NCI-H187 treated with DMSO at 0.1 percent for 48 hours (cell line): ENCODE measurements around the gene ALK.

Experiments
- DNase-seq: peaks from one replicate; lab custom pipeline; 2025; lab: John Stamatoyannopoulos, UW

Gene ALK

DNA sequence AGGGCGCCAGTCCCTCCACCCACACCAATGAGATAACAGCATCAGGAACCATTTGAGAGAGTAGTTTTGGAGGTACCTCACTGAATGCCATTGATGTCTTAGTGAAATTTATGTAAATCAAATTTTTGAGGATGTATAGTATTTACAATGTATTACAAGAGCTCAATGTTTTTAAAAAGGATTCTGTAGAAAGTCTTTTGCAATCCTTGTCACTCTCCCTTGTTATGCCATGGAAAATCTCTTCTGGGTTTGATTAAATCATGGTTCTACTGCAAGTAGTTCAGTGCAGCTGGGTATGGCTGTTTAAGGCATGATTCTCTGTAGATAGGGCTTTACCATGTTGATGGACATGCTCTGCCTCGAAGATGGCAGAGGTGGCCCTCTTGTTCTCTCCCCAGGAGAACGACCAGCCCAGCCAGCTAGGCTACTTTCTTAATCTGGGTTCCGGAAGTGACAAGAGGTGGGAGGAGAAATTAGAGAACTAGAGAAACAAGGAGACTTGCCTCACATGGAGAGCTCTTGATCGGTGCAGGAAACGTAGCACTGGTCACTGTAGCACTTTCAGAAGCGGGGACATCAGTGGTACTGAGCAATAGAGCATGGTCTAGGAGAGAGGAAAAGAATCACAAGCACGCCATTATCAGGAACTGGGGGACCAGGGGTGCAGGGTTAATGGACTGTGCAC lies 603.4 kb downstream of the ALK start:
- no peak for DNase-seq

DNA sequence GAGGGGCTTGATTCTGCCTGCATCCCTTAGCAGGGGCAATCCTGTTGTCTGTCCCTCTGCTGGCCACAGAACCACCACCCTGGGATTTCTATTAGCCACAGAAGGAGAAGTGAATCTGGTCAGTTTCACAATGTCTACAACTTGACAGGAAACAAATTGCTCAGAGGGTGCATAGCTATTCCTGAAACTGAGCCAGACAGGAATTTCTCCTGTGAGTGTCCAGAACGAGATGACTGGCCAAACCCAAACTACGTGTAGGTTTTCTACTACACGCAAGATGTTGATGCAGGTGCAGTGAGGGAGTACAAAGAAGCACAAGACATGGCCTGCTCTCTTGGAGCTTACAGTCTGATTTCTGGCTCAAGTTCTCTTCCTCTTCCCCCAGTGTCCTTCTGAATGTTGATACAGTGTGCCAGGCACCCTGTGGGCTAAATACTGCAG lies 604.3 kb downstream of the ALK start:
- DNase-seq = no peak

- DNase-seq = no peak
Measured at GRCh38 chr2:29314816-29315571, 606.4 kb downstream of the ALK start.

DNA sequence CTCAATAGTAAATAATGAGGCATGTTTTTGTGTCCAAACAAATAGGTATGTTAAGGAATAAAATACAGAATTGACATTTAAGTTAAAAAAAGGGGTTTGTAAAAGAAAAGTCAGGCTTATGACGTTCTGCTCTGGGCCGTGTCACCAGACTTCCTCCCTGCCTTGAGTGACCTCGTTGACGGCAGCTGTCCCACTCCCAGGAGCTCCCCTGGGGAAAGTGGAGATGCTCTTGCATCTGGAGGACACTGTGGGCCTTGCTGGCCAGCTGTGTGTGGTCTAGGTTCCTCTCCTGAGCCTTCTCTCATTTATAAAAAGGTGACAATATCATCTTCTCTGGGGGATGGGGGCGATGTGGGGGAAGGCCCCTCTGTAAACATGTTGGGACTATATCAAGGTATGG lies 609.9 kb downstream of the ALK start:
- no peak for DNase-seq

GRCh38 chr2:29310650-29311348 lies 610.6 kb downstream of the ALK start:
- DNase-seq = no peak

GRCh38 chr2:29309090-29310029 lies 612.0 kb downstream of the ALK start:
- no peak for DNase-seq

GRCh38 chr2:29308366-29308765 lies 613.0 kb downstream of the ALK start:
- no peak for DNase-seq

DNA sequence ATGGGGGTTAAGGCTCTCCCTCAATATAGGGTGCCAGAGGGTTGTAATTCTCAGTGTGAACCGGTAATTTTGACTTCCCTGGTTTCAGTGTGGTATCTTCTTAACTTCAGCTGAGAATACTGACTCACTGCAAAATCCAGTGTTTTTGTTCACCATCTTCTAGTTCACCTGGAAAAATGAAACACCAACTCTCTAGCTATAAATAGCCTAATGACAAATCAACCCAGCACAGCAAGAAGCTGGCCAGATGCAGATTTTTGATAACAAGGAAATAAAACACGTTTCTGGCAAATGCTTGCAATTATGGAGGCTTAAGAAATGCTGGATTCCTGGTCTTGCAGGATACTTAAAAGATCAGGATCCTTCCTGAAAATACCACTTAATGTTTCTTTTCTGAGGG lies 613.9 kb downstream of the ALK start:
- no peak for DNase-seq

- no peak for DNase-seq
Measured at GRCh38 chr2:29305762-29306161, 615.6 kb downstream of the ALK start.

GRCh38 chr2:29304399-29305060 lies 616.9 kb downstream of the ALK start:
- DNase-seq = no peak

DNA sequence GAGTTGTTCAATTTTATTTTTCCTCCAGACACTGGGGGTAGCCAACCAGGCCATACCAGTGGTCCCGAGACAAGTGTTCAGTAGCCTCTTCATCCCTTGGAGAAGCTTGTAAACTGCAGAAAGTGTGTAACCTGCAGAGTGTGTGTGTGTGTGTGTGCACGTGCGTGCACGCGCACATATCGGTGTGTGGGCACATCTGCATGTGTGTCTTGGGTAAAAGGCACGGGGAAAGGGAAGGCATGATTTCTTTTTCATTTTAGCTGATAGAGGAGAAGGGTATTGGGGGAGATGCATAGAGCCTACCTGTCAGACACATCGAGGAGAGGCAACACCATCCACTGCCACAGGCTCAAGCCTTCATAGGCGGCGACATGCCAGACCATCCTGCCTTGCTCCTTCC lies 624.8 kb downstream of the ALK start:
- no peak for DNase-seq

- no peak for DNase-seq
Measured at GRCh38 chr2:29295845-29296244, 625.5 kb downstream of the ALK start.

GRCh38 chr2:29293830-29294438 lies 627.5 kb downstream of the ALK start:
- DNase-seq = no peak

DNA sequence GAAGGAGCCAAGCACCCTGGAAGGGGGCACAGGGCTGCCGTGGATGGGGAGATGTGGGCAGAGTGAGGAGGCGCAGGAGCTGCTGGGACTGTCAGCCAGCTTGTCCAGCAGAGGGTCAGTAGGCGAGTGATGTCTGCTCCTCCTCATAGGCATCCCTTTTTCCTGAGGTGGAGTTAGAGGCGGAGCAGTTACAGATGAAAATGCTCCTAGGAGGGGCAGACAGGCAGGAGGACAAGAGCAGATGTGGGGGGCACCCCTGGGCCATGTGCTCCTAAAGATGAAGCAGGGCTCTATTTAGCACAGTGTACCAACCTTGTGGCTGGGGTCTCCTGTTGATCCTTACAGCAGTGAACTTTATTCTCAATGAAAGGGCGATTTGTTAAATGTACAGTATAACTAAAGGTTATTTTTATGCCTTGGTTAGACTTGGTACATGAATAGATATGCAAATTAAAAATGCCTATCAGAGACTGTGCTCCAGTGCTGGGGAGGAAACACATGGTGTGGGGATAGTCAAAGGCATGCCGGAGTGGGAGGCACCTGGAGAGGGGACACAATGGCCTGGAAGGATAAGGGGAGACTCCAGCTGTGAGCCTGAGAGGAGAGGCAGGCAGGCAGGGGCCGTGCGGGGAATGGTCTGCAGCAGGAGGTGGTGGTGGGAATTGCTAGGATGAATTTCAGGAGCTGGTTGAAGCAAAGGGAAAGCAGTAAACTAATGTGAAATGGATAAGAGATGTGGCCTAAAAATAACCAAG lies 630.9 kb downstream of the ALK start:
- DNase-seq = no peak

GRCh38 chr2:29284671-29285070 lies 636.7 kb downstream of the ALK start:
- no peak for DNase-seq

GRCh38 chr2:29281916-29282247 lies 639.5 kb downstream of the ALK start:
- no peak for DNase-seq

DNA sequence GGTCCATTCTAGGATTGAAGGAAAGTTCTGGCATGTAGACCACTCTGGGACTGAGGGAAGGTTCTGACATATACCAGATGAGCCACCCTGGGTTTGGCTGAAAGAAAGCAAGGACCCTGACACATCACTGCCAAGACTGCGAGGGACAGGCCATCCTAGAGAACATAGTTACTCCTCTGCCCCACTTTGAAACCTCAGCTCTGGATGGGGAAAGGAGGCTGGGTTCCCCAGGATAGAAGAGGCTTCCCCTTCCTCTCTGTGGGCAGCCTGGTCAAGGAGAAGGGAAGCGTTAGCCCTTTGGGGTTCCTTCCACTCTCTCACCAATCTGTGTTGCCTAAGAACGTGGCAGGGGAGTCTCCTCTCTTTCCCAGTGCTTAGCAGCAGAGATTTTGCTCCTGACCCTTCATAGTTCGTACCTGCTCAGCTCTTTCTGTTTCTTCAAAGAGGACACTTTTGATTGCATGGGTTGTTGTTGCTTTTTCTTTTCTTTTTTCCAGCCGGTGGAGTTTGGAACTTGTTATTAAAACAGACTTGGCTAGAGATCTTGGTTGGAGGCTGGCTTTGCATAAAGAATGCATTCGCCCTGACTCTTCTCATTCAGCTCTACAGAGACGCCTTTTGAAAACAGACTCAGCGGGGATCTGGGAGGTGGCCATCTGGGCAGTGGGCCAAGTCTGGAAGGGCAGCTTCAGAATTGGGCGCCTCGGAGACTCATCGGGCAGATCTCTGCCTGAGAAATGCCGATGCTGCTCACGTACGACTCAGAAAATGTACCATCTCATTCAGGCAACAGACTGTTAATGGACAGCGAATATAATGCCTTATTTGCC lies 640.1 kb downstream of the ALK start:
- peak; percentile 59 for DNase-seq

- no peak for DNase-seq
Measured at GRCh38 chr2:29278966-29279365, 642.4 kb downstream of the ALK start.

DNA sequence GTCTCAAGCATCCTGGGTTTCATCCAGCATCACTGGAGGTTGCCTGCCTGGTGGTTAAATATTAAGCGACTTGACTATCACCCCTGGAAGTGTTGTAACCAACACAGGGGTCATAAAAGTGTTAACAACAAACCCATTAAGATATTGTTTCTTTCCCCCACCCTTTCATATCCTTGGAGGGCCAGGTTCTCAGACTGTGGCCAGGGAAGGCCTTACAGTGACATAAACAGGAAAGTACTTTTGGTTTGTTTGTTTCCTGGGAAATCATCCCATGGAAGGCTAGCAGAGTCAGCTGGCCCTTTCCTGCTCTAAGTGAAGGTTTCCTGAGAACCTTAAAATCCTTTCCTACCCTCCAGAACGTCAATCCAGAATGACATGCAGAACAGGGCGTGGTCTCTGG lies 645.2 kb downstream of the ALK start:
- DNase-seq = no peak
